CD4-positive, alpha-beta T cell (primary cell): ENCODE measurements around the gene PLS3. TPM values are rescaled to one million over a fixed set of nuclear protein-coding genes. Genes with fewer than 3 reads are reported as not detected.

Experiments
- ATAC-seq: fragments of 200-7000 bp; cut with Tn5 transposase; one replicate; pipeline ENCODE4 v1.10.0; 2022; ENCODE audit warnings: mild to moderate bottlenecking; ENCODE audit not compliant: poor library complexity
- CTCF ChIA-PET: fragments of 350-600 bp; sonication (Branson Sonifier 250); formaldehyde crosslinking; loops from one replicate; lab custom pipeline; 2021; ENCODE audit warnings: antibody characterized with exemption, inconsistent platforms; lab: Charles Lee
- POLR2A ChIA-PET: fragments of 350-600 bp; sonication (Branson Sonifier 250); formaldehyde crosslinking; loops from one replicate; lab custom pipeline; 2021; ENCODE audit warnings: antibody characterized with exemption, inconsistent platforms; lab: Charles Lee
- DNase-seq, 14 experiments: peaks; one replicate each; pipeline ENCODE4 v3.0.0-alpha.2; 2013 to 2020; ENCODE audit warnings: mixed read lengths in 2 of 14
- H3K27ac ChIP-seq, 2 donors: one replicate each; pipeline versions ENCODE4 v1.5.1 to v1.7.0; 2013; ENCODE audit warnings: low read length in 2 of 2, low read depth in 1 of 2, mild to moderate bottlenecking in 1 of 2
- H3K27me3 ChIP-seq, 2 experiments: 1 replicate in 1 of 2; 2 replicates in 1 of 2; pipeline versions ENCODE4 v1.6.1 to v1.7.0; 2013; ENCODE audit warnings: low read length in 2 of 2, control low read depth in 1 of 2, mild to moderate bottlenecking in 1 of 2, moderate library complexity in 1 of 2; ENCODE audit not compliant: insufficient read depth in 2 of 2, control insufficient read depth in 1 of 2
- H3K36me3 ChIP-seq: one replicate; pipeline ENCODE4 v1.6.1; 2013; ENCODE audit warnings: low read length, control low read depth; ENCODE audit not compliant: insufficient read depth
- H3K4me1 ChIP-seq: one replicate; pipeline ENCODE4 v1.6.1; 2013; ENCODE audit warnings: low read length, control low read depth; ENCODE audit not compliant: insufficient read depth
- H3K4me3 ChIP-seq: one replicate; pipeline ENCODE4 v1.5.1; 2013; ENCODE audit warnings: mild to moderate bottlenecking, low read length, moderate library complexity
- H3K9me3 ChIP-seq, 2 experiments: 1 replicate in 1 of 2; 2 replicates in 1 of 2; pipeline versions ENCODE4 v1.6.1 to v1.7.0; 2013; ENCODE audit warnings: low read length in 2 of 2, mild to moderate bottlenecking in 2 of 2, control low read depth in 1 of 2, moderate library complexity in 1 of 2; ENCODE audit not compliant: control insufficient read depth in 1 of 2, insufficient read depth in 1 of 2
- H3K27ac Mint-ChIP-seq: one replicate; pipeline ENCODE4 v1.8.0; 2020; ENCODE audit warnings: mixed read lengths
- H3K27me3 Mint-ChIP-seq: one replicate; pipeline ENCODE4 v1.8.0; 2021; ENCODE audit warnings: mixed read lengths
- H3K36me3 Mint-ChIP-seq: one replicate; pipeline ENCODE4 v1.8.0; 2021; ENCODE audit warnings: low read depth, mixed read lengths
- H3K4me1 Mint-ChIP-seq: one replicate; pipeline ENCODE4 v1.8.0; 2021; ENCODE audit warnings: low read depth, mixed read lengths
- H3K4me3 Mint-ChIP-seq: one replicate; pipeline ENCODE4 v1.8.0; 2020; ENCODE audit warnings: mild to moderate bottlenecking, mixed read lengths
- H3K9me3 Mint-ChIP-seq: one replicate; pipeline ENCODE4 v1.8.0; 2020; ENCODE audit warnings: mixed read lengths
- CTCF ChIP-seq: fragments of 200-600 bp; IDR thresholded peaks from one replicate; pipeline ENCODE4 v1.8.0; 2022; ENCODE audit warnings: antibody characterized with exemption, mild to moderate bottlenecking
- intact Hi-C, 2 experiments: fragments of 100-400 bp; cut with DNase I in 1 of 2; cut with micrococcal nuclease in 1 of 2; formaldehyde crosslinking; loops; one replicate each; pipeline versions ENCODE4 v1.15.1 to v1.9.0; 2023 to 2025; cut with DNase I, micrococcal nuclease
- total RNA-seq, 174 experiments: library from RNA in 2 of 174; stranded (reverse) in 2 of 174; gene quantifications; one replicate each; pipeline ENCODE4 v1.2.3 and lab custom pipeline; 2021 to 2026

Gene PLS3
- total RNA-seq, 2 experiments from 2014 or later = 0.45 TPM; not detected in 1

GRCh38 chrX:115522952-115523351 lies 38.0 kb upstream of the PLS3 start:
- no peaks in the 10 kb centered on the region for H3K4me1 ChIP-seq
- TF ChIP-seq CTCF = no peak
- H3K27ac ChIP-seq = no peak overlapping the region
- intact Hi-C loops = no loop called here
- H3K36me3 ChIP-seq = no peaks in the 10 kb centered on the region
- no peaks in the 10 kb centered on the region for H3K36me3 Mint-ChIP-seq
- H3K27me3 Mint-ChIP-seq = no peaks in the 10 kb centered on the region
- no peak for ATAC-seq
- H3K27ac Mint-ChIP-seq = no peak overlapping the region
- no peaks in the 10 kb centered on the region for H3K27me3 ChIP-seq
- no peaks in the 10 kb centered on the region for H3K9me3 ChIP-seq
- H3K4me3 Mint-ChIP-seq = no peak overlapping the region
- H3K9me3 Mint-ChIP-seq = no peaks in the 10 kb centered on the region
- CTCF ChIA-PET = no interaction called here
- no peak overlapping the region for H3K4me3 ChIP-seq
- H3K4me1 Mint-ChIP-seq = no peaks in the 10 kb centered on the region
- no peak for DNase-seq
- POLR2A ChIA-PET = no interaction called here

GRCh38 chrX:115525486-115525885 lies 35.5 kb upstream of the PLS3 start:
- no peak for TF ChIP-seq CTCF
- no peaks in the 10 kb centered on the region for H3K27me3 ChIP-seq
- ChIA-PET CTCF (no interaction called here), POLR2A (no interaction called here)
- no peak for ATAC-seq
- no peaks in the 10 kb centered on the region for H3K4me1 ChIP-seq
- H3K27ac Mint-ChIP-seq = no peak overlapping the region
- H3K27me3 Mint-ChIP-seq = no peaks in the 10 kb centered on the region
- no peak overlapping the region for H3K27ac ChIP-seq
- no peak overlapping the region for H3K4me3 ChIP-seq
- no peaks in the 10 kb centered on the region for H3K36me3 ChIP-seq
- H3K36me3 Mint-ChIP-seq = no peaks in the 10 kb centered on the region
- DNase-seq = no peak
- H3K4me1 Mint-ChIP-seq = no peaks in the 10 kb centered on the region
- H3K9me3 Mint-ChIP-seq = no peaks in the 10 kb centered on the region
- no peaks in the 10 kb centered on the region for H3K9me3 ChIP-seq
- intact Hi-C loops = no loop called here
- no peak overlapping the region for H3K4me3 Mint-ChIP-seq

- ATAC-seq (no peak), DNase-seq (no peak)
- intact Hi-C loops = no loop called here
- Mint-ChIP-seq H3K27me3 (no peaks in the 10 kb centered on the region), H3K36me3 (no peaks in the 10 kb centered on the region), H3K9me3 (no peaks in the 10 kb centered on the region), H3K4me3 (no peak overlapping the region), H3K4me1 (no peaks in the 10 kb centered on the region), H3K27ac (no peak overlapping the region)
- ChIA-PET POLR2A (no interaction called here), CTCF (no interaction called here)
- no peak for TF ChIP-seq CTCF
- Histone ChIP-seq H3K4me3 (no peak overlapping the region), H3K36me3 (no peaks in the 10 kb centered on the region), H3K27ac (no peak overlapping the region), H3K27me3 (no peaks in the 10 kb centered on the region), H3K9me3 (no peaks in the 10 kb centered on the region), H3K4me1 (no peaks in the 10 kb centered on the region)
Measured at GRCh38 chrX:115531818-115532403, 29.1 kb upstream of the PLS3 start.
